Stimulated activated CD8-positive, alpha-beta memory T cell treated with anti-CD3 and anti-CD28 coated beads, Interleukin-2, amount 100 ng/mL, for 1 hour (primary cell): ENCODE results near the gene SMAD6.

Source experiments
- DNase-seq, 2 donors: peaks; one replicate each; pipeline ENCODE4 v3.0.0-alpha.2; 2020; ENCODE audit warnings: low read depth in 2 of 2

SMAD6 gene

GRCh38 chr15:66703540-66703941 is 1.5 kb downstream of the SMAD6 start:
- DNase-seq = no peak

DNA sequence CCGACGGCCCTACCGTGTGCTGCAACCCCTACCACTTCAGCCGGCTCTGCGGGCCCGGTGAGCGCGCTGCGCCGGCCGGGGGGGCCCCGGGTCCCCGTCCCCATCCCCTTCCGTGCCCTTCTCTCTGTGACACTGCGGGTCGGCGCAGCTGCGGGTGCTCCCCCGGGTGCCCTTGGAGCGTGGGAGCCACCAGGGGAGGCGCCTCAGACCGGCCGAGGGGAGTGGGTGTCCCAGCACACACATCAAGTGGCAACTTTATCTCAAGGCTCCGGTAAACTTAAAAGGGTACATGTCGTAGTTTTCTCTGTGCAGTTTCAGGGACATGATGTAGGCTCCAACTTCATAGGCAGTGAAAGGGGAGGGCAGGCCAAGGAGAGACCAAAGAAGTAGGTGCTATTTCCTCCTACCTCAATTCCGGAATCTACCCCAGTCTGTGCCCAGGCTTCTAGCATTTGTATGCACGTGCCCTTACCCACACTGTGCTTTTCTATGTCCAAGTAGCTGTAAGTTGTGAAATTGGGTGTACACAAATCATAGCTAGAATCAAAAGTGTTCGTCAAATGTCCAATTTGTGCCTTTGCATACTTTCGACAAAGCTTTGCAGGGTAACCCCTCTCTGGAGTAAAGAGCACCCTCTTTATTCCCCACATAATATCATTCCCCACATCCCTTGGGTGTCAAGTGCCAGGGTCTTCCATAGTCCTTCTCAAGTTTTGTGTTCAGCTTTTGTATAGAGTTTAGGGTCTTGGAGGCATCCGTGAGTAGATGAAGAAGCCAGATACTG is 2.2 kb downstream of the SMAD6 start:
- DNase-seq = no peak

- DNase-seq = no peak
These were observed 2.7 kb downstream of the SMAD6 start for GRCh38 chr15:66704803-66705153.

- no peak for DNase-seq
These were observed 3.5 kb downstream of the SMAD6 start for GRCh38 chr15:66705277-66706146.

DNA sequence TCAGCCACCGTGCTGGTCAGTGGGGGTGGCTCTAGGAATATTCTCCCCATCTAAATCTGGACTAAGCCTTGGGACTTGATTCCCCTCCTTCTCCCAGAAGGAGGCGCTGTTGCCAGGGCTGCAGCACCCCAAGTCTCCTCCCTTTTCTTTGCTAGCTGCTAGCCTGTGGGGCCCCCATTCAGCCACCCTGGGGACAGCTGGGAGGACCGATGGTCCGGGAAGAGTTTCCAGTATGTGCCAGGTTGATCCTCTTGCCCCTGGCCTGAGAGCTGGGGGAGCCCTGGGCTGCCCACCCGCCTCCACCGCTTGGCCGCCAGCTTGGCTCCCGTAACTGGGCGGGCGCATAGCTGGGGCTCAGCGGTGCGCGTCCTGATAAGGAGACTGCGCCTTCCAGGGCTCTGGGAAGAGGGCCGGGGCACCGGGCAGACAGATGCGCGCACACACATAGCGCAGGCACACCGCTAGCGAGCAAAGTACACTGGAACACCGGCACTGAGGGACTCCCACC is 4.2 kb downstream of the SMAD6 start:
- DNase-seq = no peak

- DNase-seq = no peak
These were observed 4.8 kb downstream of the SMAD6 start for GRCh38 chr15:66706840-66707239.

GRCh38 chr15:66707310-66708082 is 5.5 kb downstream of the SMAD6 start:
- no peak for DNase-seq

DNA sequence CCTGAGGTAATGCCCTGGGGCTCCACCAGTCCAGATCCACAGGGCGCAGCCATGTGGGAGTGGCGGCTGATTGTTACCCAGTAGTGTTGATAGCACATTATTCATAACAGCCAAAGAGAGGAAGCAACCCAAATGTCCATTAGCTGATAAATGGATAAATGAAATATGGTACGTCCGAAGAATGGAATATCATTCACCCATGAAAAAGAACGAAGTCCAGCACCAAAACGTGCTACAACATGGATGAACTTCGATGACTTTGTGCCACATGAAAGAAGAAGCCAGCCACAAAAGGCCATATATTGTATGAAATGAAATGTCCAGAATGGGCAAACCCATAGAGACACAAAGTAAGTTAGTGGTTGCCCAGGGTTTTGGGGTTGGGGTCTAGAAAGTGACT is 6.4 kb downstream of the SMAD6 start:
- DNase-seq = no peak

DNA sequence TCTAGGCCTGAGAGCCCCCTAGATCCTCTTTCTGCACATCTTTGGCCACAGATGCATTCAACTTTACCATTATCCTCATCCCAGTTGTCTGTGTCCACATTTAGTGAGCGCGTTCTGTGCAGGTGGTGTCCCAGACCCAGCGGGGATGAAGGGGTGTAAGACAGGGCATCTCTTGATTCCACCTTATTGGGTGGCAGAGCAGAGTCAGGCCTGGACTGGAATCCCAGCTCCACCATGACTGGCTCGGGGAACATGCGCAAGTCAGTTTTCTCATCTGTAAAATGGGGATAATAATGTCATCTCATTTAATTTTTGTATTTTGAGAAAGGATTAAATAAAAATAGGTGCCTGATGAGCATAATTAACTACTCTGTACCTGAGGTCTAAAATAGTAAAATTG is 7.8 kb downstream of the SMAD6 start:
- DNase-seq = no peak

GRCh38 chr15:66711260-66711659 is 9.2 kb downstream of the SMAD6 start:
- no peak for DNase-seq

- no peak for DNase-seq
These were observed 9.8 kb downstream of the SMAD6 start for GRCh38 chr15:66711862-66712261.

DNA sequence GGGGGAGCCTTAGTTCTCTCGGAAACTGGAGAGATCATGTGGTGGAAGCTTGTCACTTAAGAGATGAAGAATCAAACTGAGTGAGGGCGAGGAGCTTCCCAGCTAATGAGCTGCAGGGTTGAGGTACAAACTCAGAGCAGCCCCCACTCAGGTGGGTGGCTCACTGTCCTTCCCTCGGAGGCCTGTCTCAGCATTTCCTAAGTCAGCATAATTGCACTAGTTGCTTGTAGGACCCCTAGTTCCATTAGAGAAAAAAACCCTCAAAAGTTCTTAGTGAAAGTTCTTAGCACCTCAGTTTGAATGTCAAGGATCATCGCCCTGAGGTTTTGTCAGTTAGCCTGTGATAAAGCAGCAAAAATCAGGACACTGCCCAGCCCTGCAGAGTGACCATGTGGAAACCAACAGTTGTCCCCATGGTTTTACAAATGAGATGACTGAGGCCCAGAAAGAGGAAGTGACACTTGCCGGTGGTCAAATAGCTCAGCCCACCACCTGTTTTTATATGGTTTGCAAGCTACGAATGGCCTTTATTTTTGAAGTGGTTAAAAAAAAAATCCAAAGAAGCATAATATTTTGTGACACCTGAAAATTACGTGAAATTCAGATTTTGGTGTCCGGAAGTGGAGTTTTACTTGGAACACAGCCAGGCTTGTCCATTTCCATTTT is 11.9 kb downstream of the SMAD6 start:
- DNase-seq = no peak

DNA sequence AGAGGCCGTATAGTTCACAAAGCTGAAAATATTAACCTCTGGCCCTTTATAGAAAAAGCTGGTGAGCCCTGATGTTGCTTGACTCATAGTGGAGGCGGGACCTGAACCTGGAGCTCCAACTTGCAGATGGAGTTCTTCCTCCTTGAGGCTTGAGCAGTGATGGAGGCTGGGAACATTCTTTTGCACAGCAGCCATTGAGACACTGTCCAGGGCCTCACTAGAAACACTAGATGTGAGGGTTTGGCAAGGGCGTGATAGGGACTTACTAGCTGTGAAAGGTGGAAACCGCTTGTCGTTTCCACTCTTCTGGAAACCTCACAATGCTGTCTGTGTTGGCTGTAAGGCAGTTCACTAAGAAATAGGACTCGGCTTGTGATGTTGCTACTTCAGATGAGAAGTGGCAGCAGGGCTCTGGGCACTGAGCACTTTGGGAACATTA is 12.5 kb downstream of the SMAD6 start:
- no peak for DNase-seq

DNA sequence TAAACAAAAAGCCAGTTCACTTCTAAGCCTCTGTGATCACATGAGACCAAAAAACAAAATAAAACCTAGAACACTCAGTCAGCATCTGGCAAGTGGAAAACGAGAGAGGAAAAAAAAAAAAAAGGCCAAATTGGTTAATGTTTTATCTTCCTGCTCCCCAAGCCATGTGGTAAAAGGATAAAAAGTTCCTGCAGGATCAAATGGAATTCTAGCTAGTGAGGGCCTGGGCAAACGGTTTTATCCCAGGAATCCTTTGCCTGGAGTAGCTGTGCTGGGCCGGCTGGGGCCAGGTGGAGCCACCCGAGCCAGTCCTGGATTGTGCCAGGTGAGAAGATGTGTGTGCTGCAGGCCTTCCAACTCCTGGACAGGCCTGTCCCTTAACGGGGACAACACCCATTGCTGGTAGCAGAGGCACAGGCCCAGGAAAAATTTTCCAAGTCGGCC is 13.2 kb downstream of the SMAD6 start:
- no peak for DNase-seq

GRCh38 chr15:66715720-66716655 is 14.0 kb downstream of the SMAD6 start:
- no peak for DNase-seq

DNA sequence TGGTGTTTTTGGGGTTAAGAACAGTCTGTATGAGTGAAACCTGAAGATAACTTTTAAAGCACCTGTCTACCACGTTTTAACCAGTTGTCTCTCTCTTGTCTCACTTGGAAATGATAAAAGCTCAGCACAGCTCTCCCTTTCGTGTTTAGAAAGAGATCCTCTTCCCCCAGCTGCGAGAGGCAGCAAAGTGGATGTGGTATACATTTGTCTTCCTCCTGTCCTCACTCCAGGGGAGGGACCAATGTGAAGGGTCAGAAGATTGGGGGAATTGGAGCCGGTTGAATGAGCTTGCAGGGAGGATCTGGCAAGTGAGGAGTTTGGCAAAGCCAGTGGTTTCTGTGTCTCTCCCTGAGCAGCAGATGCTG is 14.6 kb downstream of the SMAD6 start:
- no peak for DNase-seq

GRCh38 chr15:66718220-66718988 is 16.4 kb downstream of the SMAD6 start:
- DNase-seq = no peak

DNA sequence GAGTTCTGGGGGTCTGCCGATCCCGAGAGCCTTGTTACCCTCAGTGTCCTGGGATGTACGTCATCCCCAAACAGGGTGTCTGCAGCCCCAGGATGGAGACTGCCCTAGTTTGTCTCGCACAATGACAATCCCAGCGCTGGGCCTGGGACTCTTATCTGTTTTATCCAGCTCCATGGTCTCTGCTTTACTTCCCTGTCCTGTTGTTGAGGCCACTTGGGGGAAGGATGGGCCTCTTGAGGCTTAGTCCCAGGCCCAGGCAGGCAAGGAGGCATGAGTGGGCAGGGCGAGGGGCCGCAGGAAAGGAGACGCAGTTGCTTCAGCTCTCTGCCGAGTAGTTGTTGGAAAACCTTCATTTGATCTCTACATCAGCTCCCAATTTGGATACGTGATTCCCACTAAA is 17.4 kb downstream of the SMAD6 start:
- DNase-seq = no peak

- DNase-seq = no peak
These were observed 18.4 kb downstream of the SMAD6 start for GRCh38 chr15:66720206-66721010.
